NCI-H345 (cell line): Measurements from ENCODE around the gene PRKACA.
"Not testable (repeated sequence)": the region's sequence is repeated elsewhere in the genome, so short reads cannot be mapped to it uniquely, and the experiment has no call there.

Source experiments
- DNase-seq: peaks from one replicate; lab custom pipeline; 2025; lab: John Stamatoyannopoulos, UW

Gene PRKACA

GRCh38 chr19:14048443-14049153, 69.0 kb downstream of the PRKACA start:
- no peak for DNase-seq

DNA sequence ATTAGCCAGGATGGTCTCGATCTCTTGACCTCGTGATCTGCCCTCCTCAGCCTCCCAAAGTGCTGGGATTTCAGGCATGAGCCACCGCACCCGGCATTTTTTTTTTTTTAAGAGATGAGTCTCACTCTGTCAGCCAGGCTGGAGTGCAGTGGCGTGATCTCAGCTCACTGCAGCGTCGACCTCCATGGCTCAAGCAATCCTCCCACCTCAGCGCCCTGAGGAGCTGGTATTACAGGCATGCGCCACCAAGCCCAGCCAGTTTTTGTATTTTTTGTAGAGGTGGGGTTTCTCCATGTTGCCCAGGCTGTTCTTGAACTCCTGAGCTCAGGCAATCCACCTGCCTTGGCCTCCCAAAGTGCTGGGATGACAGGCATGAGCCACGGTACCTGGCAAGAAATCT, 69.7 kb downstream of the PRKACA start:
- not testable (repeated sequence) for DNase-seq

- peak; percentile 14 for DNase-seq
Measured at GRCh38 chr19:14042659-14043608, 74.6 kb downstream of the PRKACA start.
